B cell (primary cell): ENCODE data around the gene PARVA. TPM values are rescaled to one million over a fixed set of nuclear protein-coding genes. Genes with fewer than 3 reads are reported as not detected.

Source experiments
- ATAC-seq: fragments of 200-7000 bp; cut with Tn5 transposase; one replicate; pipeline ENCODE4 v1.10.0; 2021; ENCODE audit warnings: low read depth, mild to moderate bottlenecking, moderate number of reproducible peaks, moderate library complexity
- CTCF ChIA-PET: fragments of 350-600 bp; sonication (Branson Sonifier 250); formaldehyde crosslinking; loops from one replicate; lab custom pipeline; 2021; ENCODE audit warnings: antibody characterized with exemption, inconsistent platforms; lab: Charles Lee
- POLR2A ChIA-PET: fragments of 350-600 bp; sonication (Branson Sonifier 250); formaldehyde crosslinking; loops from one replicate; lab custom pipeline; 2021; ENCODE audit warnings: antibody characterized with exemption; lab: Charles Lee
- DNase-seq: peaks from one replicate; pipeline ENCODE4 v3.0.0; 2013
- H2AFZ ChIP-seq: 2 replicates; pipeline ENCODE4 v1.6.1; 2012; ENCODE audit warnings: mild to moderate bottlenecking, low read depth, low read length; ENCODE audit not compliant: insufficient read depth, poor library complexity, severe bottlenecking
- H3K27ac ChIP-seq, 2 donors: 1 replicate in 1 of 2; 2 replicates in 1 of 2; pipeline ENCODE4 v1.5.1; 2012 to 2013; ENCODE audit warnings: low read length in 2 of 2, mild to moderate bottlenecking in 2 of 2, moderate library complexity in 1 of 2
- H3K27me3 ChIP-seq, 4 experiments: fragments of 200-600 bp in 1 of 4; sonication (generic) in 1 of 4; replicated peaks in 1 of 4; 1 replicate in 2 of 4; 2 replicates in 2 of 4; pipeline versions ENCODE4 v1.6.1 to v1.7.0; 2013 to 2016; ENCODE audit warnings: low read length in 3 of 4, mild to moderate bottlenecking in 2 of 4, mixed read lengths in 1 of 4, moderate library complexity in 1 of 4; ENCODE audit not compliant: insufficient read depth in 4 of 4, control insufficient read depth in 3 of 4; ENCODE audit errors: control extremely low read depth in 1 of 4
- H3K36me3 ChIP-seq, 2 experiments: replicated peaks in 1 of 2; 1 replicate in 1 of 2; 2 replicates in 1 of 2; pipeline versions ENCODE4 v1.6.1 to v1.7.1; 2013; ENCODE audit warnings: low read length in 1 of 2; ENCODE audit not compliant: insufficient read depth in 2 of 2, control insufficient read depth in 1 of 2; ENCODE audit errors: control extremely low read depth in 1 of 2, extremely low read depth in 1 of 2
- H3K4me1 ChIP-seq, 2 donors: fragments of 200-600 bp in 1 of 2; sonication (generic) in 1 of 2; 1 replicate in 1 of 2; 2 replicates in 1 of 2; pipeline versions ENCODE4 v1.5.1 to v1.6.1; 2013 to 2017; ENCODE audit warnings: low read length in 2 of 2; ENCODE audit not compliant: control insufficient read depth in 2 of 2, insufficient read depth in 2 of 2
- H3K4me2 ChIP-seq: replicated peaks from 2 replicates; pipeline ENCODE3; 2012; ENCODE audit warnings: mild to moderate bottlenecking, low read depth, low read length; ENCODE audit not compliant: poor library complexity, severe bottlenecking
- H3K4me3 ChIP-seq, 5 experiments: fragments of 200-600 bp in 1 of 5; sonication (generic) in 1 of 5; 1 replicate in 3 of 5; 2 replicates in 2 of 5; pipeline versions ENCODE4 v1.5.1 to v1.7.0; 2011 to 2016; ENCODE audit warnings: low read length in 4 of 5, mild to moderate bottlenecking in 4 of 5, low read depth in 2 of 5, control low read depth in 1 of 5, moderate library complexity in 1 of 5; ENCODE audit not compliant: insufficient read depth in 1 of 5; ENCODE audit errors: control extremely low read depth in 1 of 5, extremely low read depth in 1 of 5
- H3K79me2 ChIP-seq: fragments of 200-600 bp; sonication (generic); one replicate; pipeline ENCODE4 v1.6.0; 2016; ENCODE audit warnings: low read length; ENCODE audit not compliant: control insufficient read depth, insufficient read depth
- H3K9ac ChIP-seq: fragments of 200-600 bp; sonication (generic); 2 replicates; pipeline ENCODE4 v1.6.1; 2017; ENCODE audit warnings: mild to moderate bottlenecking, low read length, moderate library complexity
- H3K9me3 ChIP-seq, 3 donors: one replicate each; pipeline versions ENCODE4 v1.6.1 to v1.7.1; 2013; ENCODE audit warnings: low read length in 2 of 3; ENCODE audit not compliant: control insufficient read depth in 2 of 3, insufficient read depth in 1 of 3; ENCODE audit errors: control extremely low read depth in 1 of 3
- H4K20me1 ChIP-seq: 2 replicates; pipeline ENCODE4 v1.6.0; 2012; ENCODE audit warnings: mild to moderate bottlenecking, low read length; ENCODE audit not compliant: insufficient read depth, control insufficient read depth, poor library complexity, severe bottlenecking
- H3K27ac Mint-ChIP-seq: one replicate; pipeline ENCODE4 v1.8.0; 2021; ENCODE audit warnings: mixed read lengths
- H3K27me3 Mint-ChIP-seq: one replicate; pipeline ENCODE4 v1.8.0; 2021; ENCODE audit warnings: mixed read lengths
- H3K4me1 Mint-ChIP-seq: one replicate; pipeline ENCODE4 v1.8.0; 2021; ENCODE audit warnings: mixed read lengths
- H3K4me3 Mint-ChIP-seq: one replicate; pipeline ENCODE4 v1.8.0; 2021; ENCODE audit warnings: mixed read lengths
- H3K9me3 Mint-ChIP-seq: one replicate; pipeline ENCODE4 v1.8.0; 2022; ENCODE audit warnings: mixed read lengths; ENCODE audit not compliant: insufficient read depth
- EZH2 ChIP-seq: IDR thresholded peaks from 2 replicates; pipeline ENCODE4 v1.6.1; 2012; ENCODE audit warnings: borderline replicate concordance, low read depth, mild to moderate bottlenecking, moderate library complexity, low read length; ENCODE audit not compliant: insufficient read depth, poor library complexity, severe bottlenecking
- WGBS: methylation state at CpG from one replicate; pipeline ENCODE4 v1.1.5; 2013; ENCODE audit warnings: missing lambda C conversion rate; ENCODE audit not compliant: insufficient coverage; 5-methylcytosine and 5-hydroxymethylcytosine counted together
- intact Hi-C: fragments of 100-400 bp; cut with micrococcal nuclease; formaldehyde crosslinking; loops from one replicate; pipeline ENCODE4 v1.10.0; 2022
- polyA plus RNA-seq: library from polyadenylated mRNA; depleted of rRNA; stranded (reverse); fragments of >200 nt; gene quantifications from 2 replicates; pipeline ENCODE4 v1.2.3, GENCODE V29; 2012
- total RNA-seq, 2 donors: library from RNA; stranded (reverse); fragments of 120-200 nt in 1 of 2; gene quantifications; 1 replicate in 1 of 2; 2 replicates in 1 of 2; pipeline versions ENCODE4 v1.2.3 to v1.2.4, GENCODE V29; 2013 to 2022
- TF ChIP-seq, protein P1 (sequence below): fragments of 200-600 bp; IDR thresholded peaks from one replicate; pipeline ENCODE4 v1.8.0; 2022; ENCODE audit warnings: antibody characterized with exemption, mild to moderate bottlenecking

The PARVA gene
- total and polyA plus RNA-seq, 2 donors (not counting 1 experiment from before 2014, with no cell fraction given), result not detected

DNA sequence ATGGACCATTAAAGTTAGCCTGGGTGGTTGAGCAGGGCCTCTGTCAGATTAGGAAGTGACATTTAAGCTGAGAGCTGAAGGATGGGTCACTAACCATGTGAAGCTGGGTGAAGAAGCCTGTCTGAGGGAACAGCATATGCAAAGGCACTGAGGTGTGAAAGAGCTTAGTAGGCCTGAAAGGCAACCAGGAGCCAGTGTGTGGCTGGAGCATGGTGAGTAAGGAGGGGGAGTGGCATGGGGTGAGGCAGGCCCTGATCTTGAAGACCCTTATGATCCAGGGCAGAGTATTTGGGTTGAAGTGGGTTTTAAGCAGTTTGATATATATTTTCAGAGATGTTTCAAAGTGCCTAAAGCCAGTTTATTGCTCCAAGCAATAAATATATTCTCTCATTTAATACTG, 48.8 kb downstream of the PARVA start:
- H3K4me3 Mint-ChIP-seq, result no peak overlapping the region
- intact Hi-C loops, result no loop called here
- no peak for TF ChIP-seq EZH2
- TF ChIP-seq, protein P1, sequence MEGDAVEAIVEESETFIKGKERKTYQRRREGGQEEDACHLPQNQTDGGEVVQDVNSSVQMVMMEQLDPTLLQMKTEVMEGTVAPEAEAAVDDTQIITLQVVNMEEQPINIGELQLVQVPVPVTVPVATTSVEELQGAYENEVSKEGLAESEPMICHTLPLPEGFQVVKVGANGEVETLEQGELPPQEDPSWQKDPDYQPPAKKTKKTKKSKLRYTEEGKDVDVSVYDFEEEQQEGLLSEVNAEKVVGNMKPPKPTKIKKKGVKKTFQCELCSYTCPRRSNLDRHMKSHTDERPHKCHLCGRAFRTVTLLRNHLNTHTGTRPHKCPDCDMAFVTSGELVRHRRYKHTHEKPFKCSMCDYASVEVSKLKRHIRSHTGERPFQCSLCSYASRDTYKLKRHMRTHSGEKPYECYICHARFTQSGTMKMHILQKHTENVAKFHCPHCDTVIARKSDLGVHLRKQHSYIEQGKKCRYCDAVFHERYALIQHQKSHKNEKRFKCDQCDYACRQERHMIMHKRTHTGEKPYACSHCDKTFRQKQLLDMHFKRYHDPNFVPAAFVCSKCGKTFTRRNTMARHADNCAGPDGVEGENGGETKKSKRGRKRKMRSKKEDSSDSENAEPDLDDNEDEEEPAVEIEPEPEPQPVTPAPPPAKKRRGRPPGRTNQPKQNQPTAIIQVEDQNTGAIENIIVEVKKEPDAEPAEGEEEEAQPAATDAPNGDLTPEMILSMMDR, result no peak

DNA sequence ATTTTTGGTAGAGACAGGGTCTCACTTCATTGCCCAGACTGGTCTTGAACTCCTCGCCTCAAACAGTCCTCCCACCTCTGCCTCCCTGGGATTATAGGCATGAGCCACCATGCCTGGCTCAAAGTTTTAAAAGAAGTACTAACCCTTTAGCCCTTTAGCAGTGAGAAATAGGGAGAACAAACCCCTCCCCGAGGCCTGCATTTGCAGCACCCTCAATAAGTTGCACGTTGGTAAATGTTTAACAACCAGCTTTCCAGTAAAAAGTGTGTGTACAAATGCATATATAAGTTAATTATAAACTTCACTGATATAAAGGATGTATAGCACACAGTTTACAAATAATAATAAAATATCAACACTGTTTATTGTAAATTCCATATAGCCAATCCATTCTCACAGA, 51.8 kb downstream of the PARVA start:
- WGBS, result no CpG with 5 or more reads among the region's 3 CpGs
- Histone ChIP-seq H3K9me3 (no peaks in the 10 kb centered on the region), H3K9ac (no peak overlapping the region), H3K27me3 (no peaks in the 10 kb centered on the region), H4K20me1 (no peaks in the 10 kb centered on the region), H3K4me2 (no peak overlapping the region), H3K36me3 (no peaks in the 10 kb centered on the region), H3K4me1 (no peaks in the 10 kb centered on the region), H3K79me2 (no peaks in the 10 kb centered on the region), H3K4me3 (no peak overlapping the region), H3K27ac (no peak overlapping the region), H2AFZ (no peak overlapping the region)
- no peak for ATAC-seq
- Mint-ChIP-seq H3K27ac (no peak overlapping the region), H3K4me1 (no peaks in the 10 kb centered on the region), H3K9me3 (no peaks in the 10 kb centered on the region), H3K4me3 (no peak overlapping the region), H3K27me3 (peaks cover 5% of the 10 kb centered on the region)
- ChIA-PET CTCF (no interaction called here), POLR2A (no interaction called here)
- no peak for TF ChIP-seq EZH2
- TF ChIP-seq, protein P1, result no peak
- intact Hi-C loops, result no loop called here
- no peak for DNase-seq

More for the DNA sequence above, 48.8 kb downstream of the PARVA start:
- CTCF ChIA-PET, result no interaction called here
- H3K4me2 ChIP-seq, result no peak overlapping the region
- no peak overlapping the region for H3K27ac ChIP-seq
- H3K9ac ChIP-seq, result no peak overlapping the region
- no peaks in the 10 kb centered on the region for H3K27me3 ChIP-seq
- Mint-ChIP-seq H3K9me3 (no peaks in the 10 kb centered on the region), H3K27me3 (peaks cover 5% of the 10 kb centered on the region), H3K4me1 (no peaks in the 10 kb centered on the region), H3K27ac (no peak overlapping the region)
- no peak overlapping the region for H2AFZ ChIP-seq
- H3K4me3 ChIP-seq, result no peak overlapping the region
- no peaks in the 10 kb centered on the region for H3K4me1 ChIP-seq
- POLR2A ChIA-PET, result no interaction called here
- no peaks in the 10 kb centered on the region for H3K36me3 ChIP-seq
- no peaks in the 10 kb centered on the region for H4K20me1 ChIP-seq
- DNase-seq, result no peak
- H3K9me3 ChIP-seq, result no peaks in the 10 kb centered on the region
- no peaks in the 10 kb centered on the region for H3K79me2 ChIP-seq
- ATAC-seq, result no peak
